GM12878 (cell line): ENCODE results near the gene SIDT2. TPM values are rescaled to one million over a fixed set of nuclear protein-coding genes. Genes with fewer than 3 reads are reported as not detected.

Experiments
- BACH1 ChIP-seq: fragments of 450-650 bp; IDR thresholded peaks from 2 replicates; pipeline ENCODE4 v1.6.1; 2017; ENCODE audit warnings: mild to moderate bottlenecking, borderline replicate concordance
- DPF2 ChIP-seq: fragments of 450-650 bp; IDR thresholded peaks from 2 replicates; pipeline ENCODE4 v1.6.1; 2017; ENCODE audit warnings: mild to moderate bottlenecking
- ESRRA ChIP-seq: IDR thresholded peaks from 2 replicates; pipeline ENCODE4 v1.6.1; 2012; ENCODE audit warnings: mild to moderate bottlenecking, low read length, improper control_type of control experiment
- HCFC1 ChIP-seq: fragments of 150-350 bp; IDR thresholded peaks from 2 replicates; pipeline ENCODE4 v1.6.1; 2014; ENCODE audit warnings: low read length
- IKZF1 ChIP-seq: fragments of 450-650 bp; conservative IDR thresholded peaks from 2 replicates; pipeline ENCODE4 v1.6.1; 2017; ENCODE audit warnings: antibody characterized with exemption, mild to moderate bottlenecking
- IRF4 ChIP-seq: IDR thresholded peaks from 2 replicates; pipeline ENCODE4 v1.6.1; 2011; ENCODE audit warnings: low read depth, low read length
- MLLT1 ChIP-seq: fragments of 450-650 bp; IDR thresholded peaks from 2 replicates; pipeline ENCODE4 v1.6.1; 2016; ENCODE audit warnings: mild to moderate bottlenecking
- MYB ChIP-seq: fragments of 150-350 bp; IDR thresholded peaks from 2 replicates; pipeline ENCODE4 v1.6.1; 2014; ENCODE audit warnings: mild to moderate bottlenecking, low read depth, low read length, borderline replicate concordance
- NBN ChIP-seq: fragments of 450-650 bp; IDR thresholded peaks from 2 replicates; pipeline ENCODE4 v1.6.1; 2016
- NFXL1 ChIP-seq: fragments of 450-650 bp; IDR thresholded peaks from 2 replicates; pipeline ENCODE4 v1.6.1; 2017; ENCODE audit warnings: antibody characterized with exemption, mild to moderate bottlenecking, borderline replicate concordance
- PML ChIP-seq: IDR thresholded peaks from 2 replicates; pipeline ENCODE4 v1.6.1; 2012; ENCODE audit warnings: low read length, inconsistent platforms
- RAD51 ChIP-seq: fragments of 450-650 bp; IDR thresholded peaks from 2 replicates; pipeline ENCODE4 v1.6.1; 2016; ENCODE audit warnings: moderate library complexity, mild to moderate bottlenecking, inconsistent platforms
- RCOR1 ChIP-seq: conservative IDR thresholded peaks from 2 replicates; pipeline ENCODE4 v1.6.1; 2012; ENCODE audit warnings: low read depth, low read length, improper control_type of control experiment
- SMARCA5 ChIP-seq: fragments of 450-650 bp; IDR thresholded peaks from 2 replicates; pipeline ENCODE4 v1.6.1; 2017; ENCODE audit warnings: mild to moderate bottlenecking
- SPI1 ChIP-seq: IDR thresholded peaks from 2 replicates; pipeline ENCODE4 v1.6.1; 2011; ENCODE audit warnings: low read depth, mild to moderate bottlenecking, low read length, moderate library complexity, borderline replicate concordance; ENCODE audit not compliant: insufficient read depth
- SREBF2 ChIP-seq: IDR thresholded peaks from 2 replicates; pipeline ENCODE4 v1.6.1; 2012; ENCODE audit warnings: mild to moderate bottlenecking, low read length
- TBL1XR1 ChIP-seq: IDR thresholded peaks from 2 replicates; pipeline ENCODE4 v1.6.1; 2012; ENCODE audit warnings: low read depth, low read length, improper control_type of control experiment
- ZBTB40 ChIP-seq: fragments of 450-650 bp; IDR thresholded peaks from 2 replicates; pipeline ENCODE4 v1.6.1; 2016; ENCODE audit warnings: mild to moderate bottlenecking, moderate library complexity, borderline replicate concordance
- ZNF207 ChIP-seq: fragments of 450-650 bp; IDR thresholded peaks from 2 replicates; pipeline ENCODE4 v1.6.1; 2014; ENCODE audit warnings: antibody characterized with exemption, mild to moderate bottlenecking, borderline replicate concordance
- ZNF217 ChIP-seq: fragments of 450-650 bp; IDR thresholded peaks from 2 replicates; pipeline ENCODE4 v1.6.1; 2017; ENCODE audit warnings: antibody characterized with exemption, mild to moderate bottlenecking
- ZSCAN29 ChIP-seq: fragments of 450-650 bp; IDR thresholded peaks from 2 replicates; pipeline ENCODE4 v1.6.1; 2017; ENCODE audit warnings: mild to moderate bottlenecking, moderate library complexity
- polyA plus RNA-seq, 11 experiments: library from polyadenylated mRNA; depleted of rRNA in 4 of 11; unstranded in 6 of 11; stranded (reverse) in 5 of 11; fragments of >200 nt; fragmentation: Nextera tagmentation in 4 of 11; fragmentation: Illumina TruSeq in 1 of 11; extraction: Ambion mirVana in 4 of 11; extraction: Trizol in 1 of 11; gene quantifications; 1 replicate in 1 of 11; 2 replicates in 10 of 11; pipeline versions ENCODE4 v1.2.1 to v1.2.3, GENCODE V29; 2011 to 2016; ENCODE audit warnings: inconsistent platforms in 2 of 11, missing spikeins in 2 of 11, low read depth in 1 of 11
- total RNA-seq, 4 experiments: library from RNA; depleted of rRNA in 3 of 4; stranded (reverse); fragments of >200 nt in 3 of 4; fragmentation: Illumina TruSeq in 1 of 4; extraction: Trizol in 1 of 4; gene quantifications; 2 replicates each; pipeline versions ENCODE4 v1.2.1 to v1.2.3, GENCODE V29; 2013 to 2021
- TF ChIP-seq, protein P1 (sequence below): fragments of 450-650 bp; IDR thresholded peaks from 2 replicates; pipeline ENCODE4 v1.6.1; 2017; ENCODE audit warnings: mild to moderate bottlenecking, moderate library complexity

SIDT2 gene
- total and polyA plus RNA-seq, 10 of the 15 experiments (the other 5 are each of a cell fraction or from before 2014, with no cell fraction given), result 4.9 to 23.9 (median 10.3) TPM

DNA sequence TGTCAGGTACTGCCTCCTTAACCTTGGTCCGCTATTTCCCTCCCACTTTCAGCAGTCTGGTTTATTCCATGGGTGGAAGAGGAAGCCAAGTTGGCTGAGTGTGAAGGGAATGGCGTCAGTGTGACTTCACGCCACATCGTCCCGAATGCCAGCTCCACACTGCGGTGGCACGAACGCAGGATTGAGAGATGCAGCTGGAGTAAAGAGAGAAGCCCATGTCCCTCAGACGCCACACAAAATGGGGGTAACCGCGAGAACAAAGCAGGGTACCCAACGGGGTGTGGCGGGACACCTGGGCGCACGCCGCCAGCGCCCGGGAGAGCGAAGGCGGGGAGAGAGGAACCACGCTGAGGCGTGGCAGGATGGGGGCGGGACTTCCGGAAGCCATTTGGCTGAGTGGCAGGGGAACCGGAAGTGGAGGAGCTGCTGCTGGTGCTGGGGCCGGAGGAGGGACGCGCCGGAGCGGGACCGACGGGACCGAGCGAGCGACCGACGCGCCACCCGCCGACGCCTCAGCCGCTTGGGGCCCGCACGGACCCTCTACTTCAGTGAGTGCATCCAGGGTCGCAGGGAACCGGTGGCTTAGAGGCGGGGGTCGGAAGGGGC is 34.6 kb upstream of the SIDT2 start, which contains the start of gene PAFAH1B2 (continued):
- TF ChIP-seq, protein P1, sequence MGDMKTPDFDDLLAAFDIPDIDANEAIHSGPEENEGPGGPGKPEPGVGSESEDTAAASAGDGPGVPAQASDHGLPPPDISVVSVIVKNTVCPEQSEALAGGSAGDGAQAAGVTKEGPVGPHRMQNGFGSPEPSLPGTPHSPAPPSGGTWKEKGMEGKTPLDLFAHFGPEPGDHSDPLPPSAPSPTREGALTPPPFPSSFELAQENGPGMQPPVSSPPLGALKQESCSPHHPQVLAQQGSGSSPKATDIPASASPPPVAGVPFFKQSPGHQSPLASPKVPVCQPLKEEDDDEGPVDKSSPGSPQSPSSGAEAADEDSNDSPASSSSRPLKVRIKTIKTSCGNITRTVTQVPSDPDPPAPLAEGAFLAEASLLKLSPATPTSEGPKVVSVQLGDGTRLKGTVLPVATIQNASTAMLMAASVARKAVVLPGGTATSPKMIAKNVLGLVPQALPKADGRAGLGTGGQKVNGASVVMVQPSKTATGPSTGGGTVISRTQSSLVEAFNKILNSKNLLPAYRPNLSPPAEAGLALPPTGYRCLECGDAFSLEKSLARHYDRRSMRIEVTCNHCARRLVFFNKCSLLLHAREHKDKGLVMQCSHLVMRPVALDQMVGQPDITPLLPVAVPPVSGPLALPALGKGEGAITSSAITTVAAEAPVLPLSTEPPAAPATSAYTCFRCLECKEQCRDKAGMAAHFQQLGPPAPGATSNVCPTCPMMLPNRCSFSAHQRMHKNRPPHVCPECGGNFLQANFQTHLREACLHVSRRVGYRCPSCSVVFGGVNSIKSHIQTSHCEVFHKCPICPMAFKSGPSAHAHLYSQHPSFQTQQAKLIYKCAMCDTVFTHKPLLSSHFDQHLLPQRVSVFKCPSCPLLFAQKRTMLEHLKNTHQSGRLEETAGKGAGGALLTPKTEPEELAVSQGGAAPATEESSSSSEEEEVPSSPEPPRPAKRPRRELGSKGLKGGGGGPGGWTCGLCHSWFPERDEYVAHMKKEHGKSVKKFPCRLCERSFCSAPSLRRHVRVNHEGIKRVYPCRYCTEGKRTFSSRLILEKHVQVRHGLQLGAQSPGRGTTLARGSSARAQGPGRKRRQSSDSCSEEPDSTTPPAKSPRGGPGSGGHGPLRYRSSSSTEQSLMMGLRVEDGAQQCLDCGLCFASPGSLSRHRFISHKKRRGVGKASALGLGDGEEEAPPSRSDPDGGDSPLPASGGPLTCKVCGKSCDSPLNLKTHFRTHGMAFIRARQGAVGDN, result peak; percentile 72
- TF ChIP-seq ZNF207 (peak; percentile 75; the same call in 1 of the 2 replicates), IKZF1 (peak; percentile 55), ZSCAN29 (no peak), TBL1XR1 (0 out of 2 replicates have a peak, but pooled peaks have one; percentile 37), DPF2 (peak; percentile 94), NFXL1 (no peak), MLLT1 (0 out of 2 replicates have a peak, but pooled peaks have one; percentile 35), HCFC1 (peak; percentile 46), IRF4 (no peak), BACH1 (0 out of 2 replicates have a peak, but pooled peaks have one; percentile 29), SREBF2 (no peak), PML (peak; percentile 74; the same call in 1 of the 2 replicates), NBN (peak; percentile 72), RCOR1 (no peak), ZBTB40 (peak; percentile 92), RAD51 (no peak), ZNF217 (no peak), SPI1 (peak; percentile 71; the same call in 1 of the 2 replicates), MYB (0 out of 2 replicates have a peak, but pooled peaks have one; percentile 38), SMARCA5 (0 out of 2 replicates have a peak, but pooled peaks have one; percentile 23), ESRRA (no peak)
